GM19463 (cell line): ENCODE data around the gene PPP2R5A.
A peak's percentile ranks its signal among the peaks of the same experiment; 100 is the strongest.
"Not testable (repeated sequence)": the region's sequence is repeated elsewhere in the genome, so short reads cannot be mapped to it uniquely, and the experiment has no call there.

Source experiments
- ATAC-seq: cut with Tn5 transposase; IDR thresholded peaks from one replicate; pipeline ENCODE4 v1.9.1; 2021; ENCODE audit warnings: mild to moderate bottlenecking, moderate library complexity; ENCODE audit not compliant: unreplicated experiment

The PPP2R5A gene

DNA sequence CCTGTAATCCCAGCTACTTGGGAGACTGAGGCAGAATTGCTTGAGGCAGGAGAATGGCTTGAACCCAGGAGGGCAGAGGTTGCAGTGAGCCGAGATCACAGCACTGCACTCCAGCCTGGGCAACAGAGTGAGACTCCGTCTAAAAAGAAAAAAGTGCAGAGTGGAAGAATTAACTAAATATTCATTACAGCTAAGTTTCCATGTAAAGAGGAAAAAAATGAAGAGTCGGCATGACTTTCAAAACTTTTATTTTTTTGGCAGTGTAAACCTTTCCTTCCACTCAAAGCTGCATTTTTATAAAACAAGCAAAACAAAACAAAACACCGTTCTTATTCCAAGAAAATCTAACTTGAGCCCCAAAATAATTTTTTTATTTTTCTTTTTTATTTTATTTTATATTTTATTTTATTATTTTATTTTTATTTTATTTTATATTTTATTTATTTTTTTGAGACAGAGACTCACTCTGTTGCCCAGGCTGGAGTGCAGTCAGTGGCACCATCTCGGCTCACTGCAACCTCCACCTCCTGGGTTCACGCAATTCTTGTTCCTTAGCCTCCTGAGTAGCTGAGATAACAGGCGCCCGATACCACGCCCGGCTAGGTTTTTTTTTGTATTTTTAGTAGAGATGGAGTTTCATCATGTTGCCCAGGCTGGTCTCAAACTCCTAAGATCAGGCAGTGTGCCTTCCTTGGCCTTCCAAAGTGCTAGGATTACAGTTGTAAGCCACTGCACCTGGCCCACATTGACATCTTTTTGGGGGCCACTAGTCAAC is 66.6 kb downstream of the PPP2R5A start:
- no peak for ATAC-seq

DNA sequence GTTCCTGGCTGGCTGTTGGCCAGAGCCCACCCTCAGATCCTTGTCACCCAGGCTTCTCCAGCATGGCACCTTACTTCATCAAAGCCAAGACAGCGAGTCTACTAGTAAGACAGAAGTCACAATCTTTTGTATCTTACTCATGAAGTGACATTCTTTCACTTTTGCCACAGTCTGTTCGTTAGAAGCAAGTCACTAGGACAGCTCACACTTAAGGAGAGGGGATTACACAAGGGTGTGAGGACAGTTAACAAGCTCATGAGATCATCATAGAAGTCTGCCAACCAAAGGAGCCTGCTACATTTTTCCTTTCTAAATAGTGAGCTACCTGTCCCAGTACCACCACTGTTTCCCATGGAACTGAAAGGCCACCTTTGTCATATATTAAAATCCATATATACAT is 68.0 kb downstream of the PPP2R5A start:
- no peak for ATAC-seq

DNA sequence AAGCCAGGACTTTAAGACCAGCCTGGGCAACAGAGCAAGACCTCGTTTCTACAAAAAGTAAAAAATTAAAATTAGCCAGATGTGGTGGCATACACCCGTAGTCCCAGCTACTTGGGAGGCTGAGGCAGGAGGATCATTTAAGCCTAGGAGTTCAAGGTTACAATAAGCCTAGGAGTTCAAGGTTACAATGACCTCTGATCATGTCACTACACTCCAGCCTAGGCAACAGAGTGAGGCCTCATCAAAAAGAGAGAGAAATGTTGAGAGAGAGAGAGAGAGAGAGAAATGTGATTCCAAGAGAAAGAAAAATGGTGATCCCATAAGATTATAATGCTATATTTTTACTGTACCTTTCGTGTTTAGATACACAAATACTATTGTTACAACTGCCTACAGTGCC is 69.3 kb downstream of the PPP2R5A start:
- ATAC-seq, result no peak

DNA sequence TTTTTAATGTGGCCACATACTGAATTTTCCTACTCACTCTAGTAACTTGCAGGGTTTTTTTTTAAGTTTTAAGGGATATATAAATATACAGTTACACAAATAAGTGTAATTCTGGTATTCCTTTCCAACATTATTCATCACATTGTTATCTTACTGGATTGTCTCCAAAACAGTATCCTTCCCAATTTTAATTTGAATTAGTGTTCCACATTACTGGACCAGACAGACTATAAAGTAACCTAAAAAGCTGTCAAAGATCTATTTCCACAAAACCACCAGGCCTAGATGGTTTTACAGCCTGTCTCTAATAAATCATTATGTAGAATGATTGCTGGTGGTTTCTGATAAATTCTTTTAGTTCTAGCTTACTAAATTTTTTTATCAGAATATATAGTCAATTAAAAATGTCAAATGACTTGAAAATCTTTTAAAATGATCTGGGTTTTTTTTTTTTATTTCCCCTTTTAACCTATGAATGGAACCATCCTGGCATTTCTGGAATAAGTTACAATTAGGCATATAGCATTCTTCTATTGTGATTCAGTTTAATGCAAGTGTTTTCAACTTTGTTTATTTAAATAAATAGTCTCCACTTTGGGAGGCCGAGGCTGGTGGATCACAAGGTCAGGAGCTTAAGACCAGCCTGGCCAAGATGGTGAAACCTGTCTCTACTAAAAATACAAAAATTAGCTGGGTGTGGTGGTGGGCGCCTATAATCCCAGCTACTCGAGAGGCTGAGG is 70.2 kb downstream of the PPP2R5A start:
- no peak for ATAC-seq

DNA sequence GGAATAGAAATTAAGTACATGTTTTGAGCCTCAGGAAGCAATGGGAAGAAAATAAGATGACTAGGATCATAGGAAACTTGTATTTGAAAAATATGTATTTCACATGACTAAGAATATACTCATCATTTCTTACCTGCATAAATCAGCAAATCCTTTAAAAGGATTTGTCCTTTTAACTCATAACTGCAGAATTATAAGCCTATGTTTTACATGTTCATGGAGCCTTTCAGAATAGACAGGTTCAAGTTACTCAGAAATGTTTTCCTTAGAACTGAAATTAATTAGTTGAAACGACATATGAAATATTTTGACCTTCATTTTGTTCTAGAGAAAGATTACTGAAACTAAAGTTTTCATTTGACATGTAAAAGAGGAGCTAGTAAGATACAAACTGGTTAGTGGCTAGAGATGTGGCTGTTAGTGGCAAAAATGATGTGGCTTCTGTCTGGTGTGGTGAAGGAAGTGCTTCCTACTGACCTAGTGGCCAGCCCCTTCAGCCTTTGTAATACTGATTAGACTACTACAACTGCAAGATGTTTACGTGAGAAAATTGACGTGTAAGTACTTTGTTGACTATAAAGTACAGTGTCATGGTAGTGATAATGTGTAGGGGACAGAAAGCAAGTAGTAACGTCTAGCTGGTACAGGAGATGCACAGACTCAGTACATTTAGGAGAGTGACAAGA is 74.7 kb downstream of the PPP2R5A start:
- ATAC-seq, result no peak

DNA sequence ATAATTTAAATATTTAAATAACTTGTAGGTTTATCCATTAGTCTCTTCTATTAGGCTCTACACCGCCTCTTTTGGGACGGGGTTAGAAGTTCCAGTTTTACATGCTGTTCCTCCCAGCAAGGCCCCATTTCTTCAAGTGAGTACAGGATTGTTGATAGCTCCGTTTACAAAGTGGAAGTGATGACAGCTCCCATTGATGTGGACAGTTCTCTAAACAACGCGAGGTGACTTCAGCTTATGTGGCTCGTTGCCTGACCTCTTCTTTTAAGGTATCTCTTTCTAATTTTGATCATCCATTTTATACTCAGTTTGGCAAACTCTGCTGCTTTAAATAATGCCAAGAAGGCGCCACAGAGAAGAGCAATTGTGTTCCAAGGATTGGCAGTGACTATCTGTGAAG is 79.8 kb downstream of the PPP2R5A start:
- no peak for ATAC-seq

DNA sequence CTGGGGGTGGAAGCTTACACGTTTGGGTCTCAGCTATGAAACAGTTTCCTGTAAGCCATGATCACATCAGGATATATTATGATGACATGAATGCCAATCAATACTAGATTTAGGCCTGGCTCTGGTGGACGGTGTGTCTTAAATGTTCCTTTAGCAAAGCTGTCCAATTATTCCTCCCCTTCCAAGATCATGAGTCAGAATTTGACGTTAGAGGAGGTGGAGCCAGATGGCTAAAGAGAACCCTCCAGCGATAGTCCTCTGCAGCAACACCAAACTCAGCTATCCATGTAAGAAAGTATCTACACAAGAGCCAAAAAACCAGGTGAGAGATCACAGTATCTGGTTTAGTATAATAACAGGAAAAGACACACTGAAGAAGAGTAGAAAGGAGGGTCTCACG is 81.7 kb downstream of the PPP2R5A start:
- no peak for ATAC-seq

DNA sequence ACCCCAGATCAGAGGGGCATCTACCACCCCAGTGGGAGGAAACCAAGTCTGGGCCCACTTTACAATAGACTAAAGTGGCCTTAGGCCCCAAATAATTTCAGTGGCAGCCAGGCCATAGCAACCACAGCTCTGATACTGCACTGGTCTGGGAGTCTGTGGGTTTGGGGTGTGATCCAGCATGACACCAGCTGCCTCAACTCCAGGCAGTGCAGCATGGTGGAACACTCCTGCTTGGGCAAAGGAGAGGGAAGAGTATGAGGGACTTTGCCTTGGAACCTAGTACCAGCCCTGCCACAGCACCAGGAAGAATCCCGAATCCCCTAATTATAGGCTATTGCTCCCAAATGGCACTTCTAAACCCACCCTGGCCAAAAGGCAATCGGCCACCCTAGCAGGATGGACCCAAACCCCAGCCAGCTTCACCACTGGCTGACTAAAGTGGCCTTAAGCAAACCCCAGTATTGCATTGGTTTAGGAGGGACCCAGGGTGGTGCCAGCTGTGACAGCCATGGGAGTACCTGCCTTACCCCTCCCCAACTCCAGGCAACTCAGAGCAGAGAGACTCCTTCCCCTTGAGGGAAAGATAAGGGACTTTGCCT is 82.4 kb downstream of the PPP2R5A start:
- ATAC-seq, result no peak

DNA sequence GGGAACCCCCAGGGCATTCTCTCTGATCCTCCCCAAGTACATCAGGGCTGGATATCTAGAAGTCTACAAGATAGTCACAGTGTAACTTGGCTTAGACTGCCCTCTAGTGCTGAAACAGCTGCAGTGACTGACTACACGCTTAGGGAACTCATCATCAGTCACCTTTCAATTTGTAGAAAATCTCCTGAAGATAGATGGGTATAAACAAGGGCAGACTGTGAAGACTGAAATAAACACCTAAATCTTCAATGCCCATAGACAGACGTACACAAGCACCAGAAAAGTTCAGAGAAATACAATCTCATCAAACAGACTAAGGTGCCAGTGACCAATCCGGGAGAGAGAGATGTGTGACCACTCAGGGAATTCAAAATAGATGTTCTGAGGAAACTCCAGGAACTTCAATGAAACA is 82.9 kb downstream of the PPP2R5A start:
- peak; percentile 73 for ATAC-seq

DNA sequence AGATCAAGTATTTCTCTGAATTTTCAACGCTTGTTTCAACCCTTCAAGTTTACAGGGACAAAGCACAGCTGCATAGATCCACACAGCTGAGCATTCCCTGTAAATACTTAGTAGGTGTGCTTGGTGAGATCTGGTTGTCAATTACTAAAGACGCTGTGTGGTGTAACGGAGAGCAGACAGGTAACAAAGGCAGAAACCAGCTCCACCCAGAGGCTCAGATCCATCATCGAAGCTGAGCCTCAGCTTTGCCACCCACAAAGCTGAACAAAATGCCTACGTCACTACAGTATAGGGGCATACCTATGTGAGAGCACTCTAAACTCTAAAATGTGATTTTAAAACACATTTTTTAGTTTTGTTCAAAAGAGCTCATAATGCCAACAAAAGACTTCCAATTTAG is 90.8 kb downstream of the PPP2R5A start:
- ATAC-seq, result no peak

DNA sequence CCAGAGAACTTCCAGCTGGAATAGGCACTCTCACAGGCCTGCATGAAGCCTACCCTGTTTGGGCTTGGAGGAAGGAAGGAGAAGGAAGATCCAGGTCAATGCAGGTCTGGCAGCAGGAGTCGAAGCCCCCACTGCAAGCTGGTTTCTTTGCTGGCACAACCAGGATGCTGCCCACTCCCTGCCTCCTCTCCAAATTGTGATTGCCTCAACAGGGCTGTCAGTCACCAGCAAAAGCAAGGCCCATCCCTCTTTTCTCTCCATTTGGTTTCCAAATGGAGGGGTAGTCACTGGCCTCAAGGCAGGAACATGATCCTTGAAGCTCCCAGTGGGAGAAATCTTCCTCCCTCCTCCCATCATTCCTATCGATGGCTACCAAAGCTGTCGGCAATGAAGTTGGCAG is 92.4 kb downstream of the PPP2R5A start:
- ATAC-seq, result no peak

DNA sequence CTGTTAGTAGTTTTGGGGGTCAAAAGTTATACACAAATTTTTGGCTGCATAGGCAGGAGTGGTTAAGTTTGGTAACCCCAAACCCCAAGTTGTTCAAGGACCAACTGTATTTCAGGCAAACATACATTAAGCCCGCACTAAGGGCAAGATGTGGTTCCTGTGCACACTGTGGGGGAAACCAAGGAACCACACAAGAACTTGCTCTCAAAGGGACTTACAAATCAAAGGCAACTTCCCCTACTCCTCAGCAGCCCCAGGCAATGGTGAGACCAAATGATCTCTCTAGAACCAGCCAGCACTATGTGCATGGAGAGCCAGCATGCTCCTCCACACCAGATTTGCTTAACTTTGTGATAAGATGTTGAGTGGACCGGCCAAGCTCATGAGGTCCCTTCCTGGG is 94.2 kb downstream of the PPP2R5A start:
- no peak for ATAC-seq

DNA sequence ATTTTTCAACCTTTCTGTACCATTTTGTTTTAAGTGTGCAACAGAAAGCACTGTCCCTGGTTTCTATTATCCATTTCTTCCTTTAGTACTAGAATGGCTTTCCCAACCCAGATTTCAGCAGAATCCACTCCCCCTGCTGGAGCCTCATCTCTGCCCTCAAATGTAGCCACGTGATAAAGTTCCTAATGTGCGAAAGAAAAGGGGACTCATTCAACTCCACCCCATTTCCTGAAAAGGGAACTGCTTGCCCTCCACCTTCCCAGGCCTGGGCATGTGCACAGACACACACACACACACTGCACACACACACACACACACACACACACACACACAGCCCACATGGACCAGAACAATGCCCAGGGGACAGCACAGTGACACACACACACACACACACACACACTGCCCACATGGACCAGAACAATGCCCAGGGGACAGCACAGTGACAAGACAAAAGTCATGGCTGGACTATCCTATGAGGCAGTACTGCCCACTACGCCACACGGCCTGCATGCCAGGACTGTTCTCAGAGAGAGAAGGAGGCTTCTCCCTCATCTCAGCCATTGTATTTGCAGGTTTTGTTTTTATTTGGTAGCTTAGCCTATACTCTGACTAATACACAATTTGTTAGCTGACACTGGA is 96.3 kb downstream of the PPP2R5A start:
- ATAC-seq, result no peak

DNA sequence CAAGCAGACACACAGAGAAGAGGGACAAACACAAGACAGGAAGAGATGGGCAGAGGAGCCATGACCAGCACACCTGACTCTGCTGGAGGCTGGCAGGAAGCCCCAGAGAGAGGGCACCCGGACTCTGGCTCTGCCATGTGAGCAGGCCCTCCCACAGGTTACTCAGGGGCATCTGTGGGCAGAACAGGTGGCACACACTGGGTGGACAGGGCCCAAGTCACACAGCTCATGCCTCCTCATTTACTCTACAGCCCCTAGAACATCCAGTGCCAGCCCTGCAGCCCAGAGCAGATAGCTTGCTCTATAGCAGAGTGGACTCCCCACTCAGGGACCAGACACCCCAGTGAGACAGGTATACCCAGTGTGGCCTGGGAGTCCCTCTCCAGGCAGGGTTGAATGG is 100.8 kb downstream of the PPP2R5A start:
- no peak for ATAC-seq

DNA sequence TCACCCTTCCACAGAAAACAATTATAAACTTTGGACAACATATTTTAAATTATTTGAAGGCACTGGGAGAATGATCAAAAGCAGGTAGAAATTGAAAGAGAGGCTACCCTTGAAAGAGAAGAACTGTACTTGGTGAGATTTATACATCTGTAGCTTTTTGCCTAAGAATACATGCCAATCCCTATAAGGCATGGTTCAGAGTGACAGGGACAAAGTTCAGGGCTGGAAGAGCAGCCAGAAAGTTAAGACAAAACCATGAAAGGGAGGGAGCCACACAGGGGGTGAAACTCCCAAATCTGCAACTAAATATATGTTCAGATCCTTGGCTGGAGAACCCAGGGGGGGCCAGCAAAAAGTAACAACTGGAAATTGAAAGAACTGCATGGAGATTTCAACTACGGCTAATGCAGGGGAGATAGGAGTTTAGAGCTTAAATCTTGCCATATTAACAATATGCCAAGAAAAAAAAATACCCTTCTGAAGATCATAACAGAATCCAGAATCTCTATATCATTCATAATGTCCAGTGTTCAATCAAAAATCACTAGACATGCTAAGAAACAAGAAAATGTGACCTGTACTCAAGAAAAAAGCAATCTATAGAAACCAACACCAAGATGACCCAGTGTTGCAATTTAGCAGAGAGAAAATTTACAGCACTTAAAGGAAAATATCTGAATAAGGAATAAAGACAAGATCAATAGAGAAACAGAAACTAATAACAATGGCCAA is 103.9 kb downstream of the PPP2R5A start:
- ATAC-seq, result no peak

DNA sequence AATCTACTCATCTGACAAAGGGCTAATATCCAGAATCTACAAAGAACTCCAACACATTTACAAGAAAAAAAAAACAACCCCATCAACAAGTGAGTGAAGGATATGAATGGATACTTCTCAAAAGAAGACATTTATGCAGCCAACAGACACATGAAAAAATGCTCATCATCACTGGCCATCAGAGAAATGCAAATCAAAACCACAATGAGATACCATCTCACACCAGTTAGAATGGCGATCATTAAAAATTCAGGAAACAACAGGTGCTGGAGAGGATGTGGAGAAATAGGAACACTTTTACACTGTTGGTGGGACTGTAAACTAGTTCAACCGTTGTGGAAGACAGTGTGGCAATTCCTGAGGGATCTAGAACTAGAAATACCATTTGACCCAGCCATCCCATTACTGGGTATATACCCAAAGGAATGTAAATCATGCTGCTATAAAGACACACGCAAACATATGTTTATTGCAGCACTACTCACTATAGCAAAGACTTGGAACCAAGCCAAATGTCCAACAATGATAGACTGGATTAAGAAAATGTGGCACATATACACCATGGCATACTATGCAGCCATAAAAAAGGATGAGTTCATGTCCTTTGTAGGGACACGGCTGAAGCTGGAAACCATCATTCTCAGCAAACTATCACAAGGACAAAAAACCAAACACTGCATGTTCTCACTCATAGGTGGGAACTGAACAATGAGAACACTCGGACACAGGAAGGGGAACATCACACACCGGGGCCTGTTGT is 110.6 kb downstream of the PPP2R5A start:
- ATAC-seq, result not testable (repeated sequence)

DNA sequence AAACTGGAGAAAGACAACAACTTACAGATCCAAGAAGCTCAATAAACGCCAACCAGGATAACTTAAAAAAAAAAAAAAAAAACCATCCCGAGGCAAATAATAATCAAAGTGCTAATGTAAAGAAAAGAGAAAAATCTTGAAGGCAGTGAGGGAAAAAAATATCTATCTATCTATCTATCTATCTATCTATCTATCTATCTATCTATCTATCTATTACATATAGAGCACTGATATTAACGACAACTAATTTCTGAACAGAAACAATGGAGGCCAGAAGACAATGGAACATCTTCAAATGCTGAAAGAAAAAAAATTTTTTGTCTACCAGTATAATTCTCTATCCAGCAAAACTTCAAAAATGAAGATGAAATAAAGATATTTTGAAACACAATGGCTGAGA is 111.4 kb downstream of the PPP2R5A start:
- no peak for ATAC-seq

DNA sequence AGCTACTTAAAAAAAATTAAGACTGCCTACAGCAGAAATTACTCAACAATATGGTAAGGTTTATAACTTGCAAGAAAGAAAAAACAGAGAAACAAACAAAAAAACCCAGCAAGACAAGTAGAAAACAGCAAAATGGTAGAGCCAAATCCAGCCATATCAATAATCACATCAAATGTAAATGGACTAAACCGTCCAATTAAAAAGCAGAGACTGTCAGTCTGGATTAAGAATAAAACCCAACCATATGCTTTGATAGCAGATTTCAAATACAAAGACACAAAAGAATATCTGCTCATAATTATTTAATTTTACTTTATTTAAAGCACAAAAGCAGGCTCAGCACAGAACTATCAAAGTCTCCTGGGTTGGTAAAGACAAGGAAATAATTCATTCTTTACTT is 112.0 kb downstream of the PPP2R5A start:
- ATAC-seq, result no peak

DNA sequence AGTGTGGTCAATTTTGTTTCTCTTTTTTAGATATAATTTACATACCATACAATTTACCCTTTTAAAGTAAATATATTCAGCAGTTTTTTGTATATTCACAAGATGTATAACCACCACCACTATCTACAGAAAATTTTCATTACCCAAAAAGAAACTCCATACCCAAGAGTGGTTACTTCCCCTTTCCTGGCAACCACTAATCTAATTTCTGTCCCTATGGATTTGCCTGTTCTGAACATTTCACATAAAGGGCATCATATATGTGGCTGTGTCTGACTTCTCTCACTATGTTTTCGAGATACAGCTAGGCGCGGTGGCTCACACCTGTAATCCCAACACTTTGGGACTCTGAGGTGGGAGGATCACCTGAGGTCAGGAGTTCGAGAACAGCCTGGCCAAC is 115.8 kb downstream of the PPP2R5A start:
- ATAC-seq, result no peak
